ENCODE measurements around the gene AVPI1. TPM values are rescaled to one million over a fixed set of nuclear protein-coding genes. Genes with fewer than 3 reads are reported as not detected.

Gene AVPI1
- total RNA-seq, 2 donors from 2014 or later, result 26.6 to 34.8 TPM

GRCh38 chr10:97731346-97732051 is 44.5 kb upstream of the AVPI1 start:
- Histone ChIP-seq H3K4me1 (no peaks in the 10 kb centered on the region), H3K27ac (no peak overlapping the region), H3K27me3 (no peaks in the 10 kb centered on the region), H3K36me3 (no peaks in the 10 kb centered on the region), H3K9ac (ENCODE audit: low read depth in 2 of 2, low read length in 2 of 2) (no peak overlapping the region), H3K4me3 (no peak overlapping the region), H3K9me3 (no peaks in the 10 kb centered on the region)
- DNase-seq, result peak; percentile 84
- TF ChIP-seq CTCF (IDR thresholded peaks at IDR 0.05), result peak; percentile 73
- intact Hi-C loops (cut with DNase I), result loop anchor here (2.0 to 10.0 kb wide), 2 partner anchors 23 to 57 kb away; no protein-coding TSS in a partner anchor

GRCh38 chr10:97729014-97729413 is 42.0 kb upstream of the AVPI1 start:
- H3K9me3 ChIP-seq, result no peaks in the 10 kb centered on the region
- TF ChIP-seq CTCF (IDR thresholded peaks at IDR 0.05), result no peak
- H3K27me3 ChIP-seq, result no peaks in the 10 kb centered on the region
- DNase-seq, result no peak
- H3K4me3 ChIP-seq, result no peak overlapping the region
- no peak overlapping the region for H3K9ac ChIP-seq (ENCODE audit: low read depth in 2 of 2, low read length in 2 of 2)
- intact Hi-C loops (cut with DNase I), result no loop called here
- no peak overlapping the region for H3K27ac ChIP-seq
- H3K36me3 ChIP-seq, result no peaks in the 10 kb centered on the region
- no peaks in the 10 kb centered on the region for H3K4me1 ChIP-seq

GRCh38 chr10:97726636-97727178 is 39.7 kb upstream of the AVPI1 start:
- Histone ChIP-seq H3K4me1 (peaks cover 3% of the 10 kb centered on the region), H3K9me3 (no peaks in the 10 kb centered on the region), H3K9ac (ENCODE audit: low read depth in 2 of 2, low read length in 2 of 2) (peak overlapping the region in 1 of 2 donors; percentile 31), H3K27ac (peak overlapping the region; percentile 51), H3K27me3 (no peaks in the 10 kb centered on the region), H3K4me3 (no peak overlapping the region), H3K36me3 (no peaks in the 10 kb centered on the region)
- DNase-seq, result peak; percentile 72
- intact Hi-C loops (cut with DNase I), result no loop called here
- no peak for TF ChIP-seq CTCF (IDR thresholded peaks at IDR 0.05)

DNA sequence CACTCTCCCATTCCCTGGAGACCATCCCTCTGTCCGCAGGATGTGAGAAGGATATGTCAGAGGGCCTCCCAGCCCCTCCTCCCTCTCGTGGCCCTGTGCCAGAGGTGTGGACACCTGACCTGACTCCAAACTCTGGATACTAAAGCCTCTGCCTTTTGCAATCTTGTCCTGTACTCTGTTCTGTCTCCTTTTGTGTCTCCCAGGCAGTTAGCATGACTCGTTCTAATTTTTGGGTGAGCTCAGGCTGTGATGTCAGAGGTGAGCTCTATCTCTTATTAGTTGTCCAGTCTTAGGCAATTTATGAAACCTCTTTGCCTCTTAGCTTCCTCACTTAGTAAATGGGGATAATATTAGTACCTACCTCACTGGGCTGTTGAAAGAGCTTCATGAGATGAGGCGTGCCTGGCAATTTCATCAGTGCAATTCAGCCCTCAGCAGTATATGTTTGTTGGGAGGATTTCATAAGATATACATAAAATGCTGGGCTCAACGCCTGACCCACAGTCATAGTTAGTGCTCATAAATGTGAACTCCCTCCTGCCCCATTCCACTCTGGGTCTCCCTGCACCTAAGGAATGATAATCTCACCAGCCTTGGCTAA is 37.4 kb upstream of the AVPI1 start:
- no peak for TF ChIP-seq CTCF (IDR thresholded peaks at IDR 0.05)
- intact Hi-C loops (cut with DNase I), result no loop called here
- Histone ChIP-seq H3K27ac (peak overlapping the region; percentile 45), H3K9me3 (no peaks in the 10 kb centered on the region), H3K27me3 (no peaks in the 10 kb centered on the region), H3K36me3 (no peaks in the 10 kb centered on the region), H3K9ac (ENCODE audit: low read depth in 2 of 2, low read length in 2 of 2) (peak overlapping the region in 1 of 2 donors; percentile 68), H3K4me3 (no peak overlapping the region), H3K4me1 (peaks cover 7% of the 10 kb centered on the region)
- peak; percentile 48 for DNase-seq

DNA sequence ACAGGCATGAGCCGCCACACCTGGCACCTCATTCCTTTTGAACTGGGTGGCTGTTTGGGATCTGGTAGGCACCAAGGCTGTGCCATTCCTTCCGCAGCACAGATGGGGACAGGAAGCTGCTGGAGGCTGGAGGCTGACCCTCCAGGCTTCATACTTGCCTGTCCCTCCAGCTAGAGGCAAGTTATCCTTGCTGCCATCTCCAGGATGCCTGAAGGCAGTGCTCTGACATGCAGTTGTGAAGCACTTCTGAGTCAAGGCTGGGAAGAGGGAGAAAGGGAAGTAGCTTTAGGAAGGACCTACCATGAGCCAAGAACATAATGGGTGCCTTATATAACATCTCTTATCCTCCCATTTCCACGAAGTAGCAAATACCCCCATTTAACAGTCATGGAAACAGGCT is 36.0 kb upstream of the AVPI1 start:
- DNase-seq, result no peak
- Histone ChIP-seq H3K27me3 (no peaks in the 10 kb centered on the region), H3K9me3 (no peaks in the 10 kb centered on the region), H3K4me1 (peaks cover 15% of the 10 kb centered on the region), H3K36me3 (no peaks in the 10 kb centered on the region), H3K9ac (ENCODE audit: low read depth in 2 of 2, low read length in 2 of 2) (no peak overlapping the region), H3K4me3 (no peak overlapping the region), H3K27ac (no peak overlapping the region)
- no peak for TF ChIP-seq CTCF (IDR thresholded peaks at IDR 0.05)
- intact Hi-C loops (cut with DNase I), result no loop called here
